C4-2B (cell line): ENCODE results near the gene TANC2.

Experiments
- ZFX ChIP-seq: fragments of 450-650 bp; IDR thresholded peaks from 2 replicates; pipeline ENCODE4 v1.6.1; 2017
- TF ChIP-seq, protein P1 (sequence below): fragments of 450-650 bp; conservative IDR thresholded peaks from 2 replicates; pipeline ENCODE4 v1.5.1; 2017; ENCODE audit warnings: mild to moderate bottlenecking

DNA sequence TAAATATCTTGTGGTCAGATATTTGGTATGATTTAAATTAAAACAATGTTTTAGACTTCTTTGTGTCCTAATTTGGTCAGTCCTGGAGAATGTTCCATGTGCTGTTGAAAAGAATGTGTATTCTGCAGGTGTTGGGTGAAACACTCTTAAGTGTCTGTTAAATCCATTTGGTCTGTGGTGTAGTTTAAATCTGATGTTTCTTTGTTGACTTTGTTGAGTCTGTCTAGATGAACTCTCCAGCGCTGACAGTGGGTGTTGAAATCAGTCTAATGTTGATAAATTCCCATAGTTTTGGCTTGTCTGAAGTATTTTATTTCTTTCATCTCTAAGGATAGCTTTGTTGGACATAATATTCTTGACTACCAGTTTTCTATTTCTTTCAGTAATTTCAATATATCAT is 18.8 kb downstream of the TANC2 start:
- TF ChIP-seq, protein P1, sequence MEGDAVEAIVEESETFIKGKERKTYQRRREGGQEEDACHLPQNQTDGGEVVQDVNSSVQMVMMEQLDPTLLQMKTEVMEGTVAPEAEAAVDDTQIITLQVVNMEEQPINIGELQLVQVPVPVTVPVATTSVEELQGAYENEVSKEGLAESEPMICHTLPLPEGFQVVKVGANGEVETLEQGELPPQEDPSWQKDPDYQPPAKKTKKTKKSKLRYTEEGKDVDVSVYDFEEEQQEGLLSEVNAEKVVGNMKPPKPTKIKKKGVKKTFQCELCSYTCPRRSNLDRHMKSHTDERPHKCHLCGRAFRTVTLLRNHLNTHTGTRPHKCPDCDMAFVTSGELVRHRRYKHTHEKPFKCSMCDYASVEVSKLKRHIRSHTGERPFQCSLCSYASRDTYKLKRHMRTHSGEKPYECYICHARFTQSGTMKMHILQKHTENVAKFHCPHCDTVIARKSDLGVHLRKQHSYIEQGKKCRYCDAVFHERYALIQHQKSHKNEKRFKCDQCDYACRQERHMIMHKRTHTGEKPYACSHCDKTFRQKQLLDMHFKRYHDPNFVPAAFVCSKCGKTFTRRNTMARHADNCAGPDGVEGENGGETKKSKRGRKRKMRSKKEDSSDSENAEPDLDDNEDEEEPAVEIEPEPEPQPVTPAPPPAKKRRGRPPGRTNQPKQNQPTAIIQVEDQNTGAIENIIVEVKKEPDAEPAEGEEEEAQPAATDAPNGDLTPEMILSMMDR: no peak
- no peak for TF ChIP-seq ZFX
